Measurements from ENCODE around the gene COL18A1. TPM values are rescaled to one million over a fixed set of nuclear protein-coding genes. Genes with fewer than 3 reads are reported as not detected.

The COL18A1 gene
- total RNA-seq, 1 experiment from 2014 or later, result 3.3 TPM

DNA sequence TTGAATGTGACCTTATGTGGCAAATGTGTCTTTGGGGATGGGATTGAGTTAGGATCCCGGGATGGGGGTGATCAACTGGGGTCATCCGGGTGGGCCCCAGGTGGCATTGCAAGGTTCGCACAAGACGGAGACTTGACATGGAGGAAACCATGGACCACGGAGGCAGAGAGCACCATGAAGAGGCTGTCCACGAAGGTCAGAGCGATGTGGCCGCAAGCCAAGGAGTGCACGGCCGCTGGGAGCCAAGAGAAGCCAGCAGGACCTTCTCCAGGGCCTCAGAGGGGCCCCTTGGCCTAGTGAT lies 22.3 kb upstream of the COL18A1 start:
- no peaks in the 10 kb centered on the region for H3K9me3 ChIP-seq (ENCODE audit: low read depth, low read length, poor library complexity, severe bottlenecking)
- no peak overlapping the region for H3K4me3 ChIP-seq (ENCODE audit: low read depth, low read length, poor library complexity, severe bottlenecking)
- H3K27ac ChIP-seq (ENCODE audit: low read depth, low read length, poor library complexity, severe bottlenecking), result no peak overlapping the region
- BruUV-seq (replicated peaks), result no TSS peak
- H3K27me3 ChIP-seq (replicated peaks; ENCODE audit: insufficient read depth, low read depth, low read length, poor library complexity), result no peaks in the 10 kb centered on the region
- no peak for DNase-seq (ENCODE audit: low spot score)
- ChIA-PET CTCF (no interaction called here), POLR2A (ENCODE audit: low non-redundant PET) (no interaction called here)
- no peak for TF ChIP-seq EZH2 (IDR thresholded peaks at IDR 0.05; ENCODE audit: borderline replicate concordance, low read depth, low read length, poor library complexity, severe bottlenecking)
- TF ChIP-seq, protein P1, sequence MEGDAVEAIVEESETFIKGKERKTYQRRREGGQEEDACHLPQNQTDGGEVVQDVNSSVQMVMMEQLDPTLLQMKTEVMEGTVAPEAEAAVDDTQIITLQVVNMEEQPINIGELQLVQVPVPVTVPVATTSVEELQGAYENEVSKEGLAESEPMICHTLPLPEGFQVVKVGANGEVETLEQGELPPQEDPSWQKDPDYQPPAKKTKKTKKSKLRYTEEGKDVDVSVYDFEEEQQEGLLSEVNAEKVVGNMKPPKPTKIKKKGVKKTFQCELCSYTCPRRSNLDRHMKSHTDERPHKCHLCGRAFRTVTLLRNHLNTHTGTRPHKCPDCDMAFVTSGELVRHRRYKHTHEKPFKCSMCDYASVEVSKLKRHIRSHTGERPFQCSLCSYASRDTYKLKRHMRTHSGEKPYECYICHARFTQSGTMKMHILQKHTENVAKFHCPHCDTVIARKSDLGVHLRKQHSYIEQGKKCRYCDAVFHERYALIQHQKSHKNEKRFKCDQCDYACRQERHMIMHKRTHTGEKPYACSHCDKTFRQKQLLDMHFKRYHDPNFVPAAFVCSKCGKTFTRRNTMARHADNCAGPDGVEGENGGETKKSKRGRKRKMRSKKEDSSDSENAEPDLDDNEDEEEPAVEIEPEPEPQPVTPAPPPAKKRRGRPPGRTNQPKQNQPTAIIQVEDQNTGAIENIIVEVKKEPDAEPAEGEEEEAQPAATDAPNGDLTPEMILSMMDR (conservative IDR thresholded peaks at IDR 0.05; ENCODE audit: low read depth, low read length), result no peak
- intact Hi-C loops (cut with micrococcal nuclease; ENCODE audit: unreplicated experiment), result no loop called here
- H3K4me1 ChIP-seq (ENCODE audit: insufficient read depth, low read length, poor library complexity, severe bottlenecking), result no peaks in the 10 kb centered on the region
- H3K36me3 ChIP-seq (ENCODE audit: insufficient read depth, low read length, poor library complexity, severe bottlenecking), result no peaks in the 10 kb centered on the region

DNA sequence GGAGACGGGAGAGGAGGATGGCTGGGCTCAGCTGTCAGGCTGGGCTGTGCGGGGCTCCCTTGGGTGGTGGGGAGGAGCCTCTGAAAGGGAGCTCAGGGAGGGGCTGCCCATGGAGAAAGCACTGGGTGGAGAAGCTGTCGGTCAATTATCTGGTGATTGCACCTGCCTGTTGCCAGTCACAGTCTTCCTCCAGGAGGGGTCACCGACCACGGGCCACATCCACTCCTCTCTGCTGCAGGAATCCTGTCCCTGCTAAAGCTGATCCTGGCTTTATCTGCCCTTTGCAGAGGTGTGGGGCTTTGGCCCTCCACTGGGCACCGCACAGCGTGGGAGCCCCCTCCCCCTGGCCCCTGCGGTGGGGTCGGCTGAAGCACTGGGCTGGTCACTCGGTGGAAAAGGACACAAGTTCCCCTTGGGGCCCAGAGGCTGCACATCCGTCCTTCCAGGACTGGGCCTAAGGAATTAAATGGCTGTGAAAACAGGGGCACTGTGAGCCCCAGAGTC lies 21.8 kb upstream of the COL18A1 start:
- intact Hi-C loops (cut with micrococcal nuclease; ENCODE audit: unreplicated experiment), result no loop called here
- no TSS peak for BruUV-seq (replicated peaks)
- no peak for DNase-seq (ENCODE audit: low spot score)
- H3K4me1 ChIP-seq (ENCODE audit: insufficient read depth, low read length, poor library complexity, severe bottlenecking), result no peaks in the 10 kb centered on the region
- no peaks in the 10 kb centered on the region for H3K36me3 ChIP-seq (ENCODE audit: insufficient read depth, low read length, poor library complexity, severe bottlenecking)
- no peak overlapping the region for H3K4me3 ChIP-seq (ENCODE audit: low read depth, low read length, poor library complexity, severe bottlenecking)
- no peaks in the 10 kb centered on the region for H3K9me3 ChIP-seq (ENCODE audit: low read depth, low read length, poor library complexity, severe bottlenecking)
- TF ChIP-seq, protein P1 (conservative IDR thresholded peaks at IDR 0.05; ENCODE audit: low read depth, low read length), result no peak
- no peaks in the 10 kb centered on the region for H3K27me3 ChIP-seq (replicated peaks; ENCODE audit: insufficient read depth, low read depth, low read length, poor library complexity)
- ChIA-PET POLR2A (ENCODE audit: low non-redundant PET) (no interaction called here), CTCF (no interaction called here)
- no peak overlapping the region for H3K27ac ChIP-seq (ENCODE audit: low read depth, low read length, poor library complexity, severe bottlenecking)

DNA sequence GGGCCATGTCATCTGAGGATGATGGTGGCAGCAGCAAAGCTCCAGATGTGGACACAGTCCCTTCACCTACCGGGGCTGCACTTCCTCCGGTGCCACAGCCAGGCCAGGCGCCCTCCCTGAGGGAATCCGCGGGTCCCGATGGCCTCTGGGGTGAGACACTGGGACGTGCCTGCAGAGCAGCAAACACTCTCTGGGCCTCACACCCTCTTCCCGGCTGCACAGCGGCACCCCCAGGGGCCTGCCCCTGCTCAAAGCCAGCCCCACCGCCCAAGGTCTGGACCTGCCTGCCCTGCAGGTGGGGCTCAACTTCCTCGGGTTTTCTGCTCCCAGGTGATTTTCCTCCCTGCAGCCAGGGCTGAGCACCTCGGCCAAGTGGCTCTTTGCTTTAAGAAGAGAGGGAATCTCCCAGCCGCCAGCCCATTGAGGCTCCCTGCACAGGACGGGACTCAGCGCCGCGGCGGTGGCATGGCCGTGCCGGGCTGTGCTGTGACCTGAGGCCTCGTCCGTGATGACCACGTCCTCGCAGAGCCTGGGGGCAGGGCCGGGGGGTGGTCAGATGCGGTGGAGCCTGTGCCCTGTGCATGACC lies 21.3 kb upstream of the COL18A1 start:
- POLR2A ChIA-PET (ENCODE audit: low non-redundant PET), result no interaction called here
- Histone ChIP-seq H3K36me3 (ENCODE audit: insufficient read depth, low read length, poor library complexity, severe bottlenecking) (no peaks in the 10 kb centered on the region), H3K27me3 (replicated peaks; ENCODE audit: insufficient read depth, low read depth, low read length, poor library complexity) (no peaks in the 10 kb centered on the region), H3K27ac (ENCODE audit: low read depth, low read length, poor library complexity, severe bottlenecking) (no peak overlapping the region), H3K9me3 (ENCODE audit: low read depth, low read length, poor library complexity, severe bottlenecking) (no peaks in the 10 kb centered on the region), H3K4me1 (ENCODE audit: insufficient read depth, low read length, poor library complexity, severe bottlenecking) (no peaks in the 10 kb centered on the region), H3K4me3 (ENCODE audit: low read depth, low read length, poor library complexity, severe bottlenecking) (no peak overlapping the region)
- intact Hi-C loops (cut with micrococcal nuclease; ENCODE audit: unreplicated experiment), result no loop called here
- BruUV-seq (replicated peaks), result no TSS peak
- CTCF ChIA-PET, result no interaction called here
- TF ChIP-seq, protein P1 (conservative IDR thresholded peaks at IDR 0.05; ENCODE audit: low read depth, low read length), result no peak
- no peak for TF ChIP-seq EZH2 (IDR thresholded peaks at IDR 0.05; ENCODE audit: borderline replicate concordance, low read depth, low read length, poor library complexity, severe bottlenecking)
- no peak for DNase-seq (ENCODE audit: low spot score)
